SH-SY5Y (cell line): ENCODE measurements around the gene AGER.

Source experiments
- GATA2 ChIP-seq: IDR thresholded peaks from 2 replicates; pipeline ENCODE4 v1.6.1; 2011; ENCODE audit warnings: mild to moderate bottlenecking, low read depth, low read length
- GATA3 ChIP-seq: IDR thresholded peaks from 2 replicates; pipeline ENCODE4 v1.6.1; 2011; ENCODE audit warnings: low read depth, mild to moderate bottlenecking, low read length, moderate library complexity

The AGER gene

GRCh38 chr6:32168807-32169591 is 15.1 kb downstream of the AGER start:
- no peak for TF ChIP-seq GATA2
- TF ChIP-seq GATA3 = no peak

- TF ChIP-seq GATA2 = no peak
- TF ChIP-seq GATA3 = no peak
Observed at GRCh38 chr6:32168350-32168749, 15.7 kb downstream of the AGER start.

GRCh38 chr6:32167761-32168262 is 16.2 kb downstream of the AGER start:
- TF ChIP-seq GATA2 (no peak), GATA3 (no peak)

- TF ChIP-seq GATA3 (no peak), GATA2 (no peak)
Observed at GRCh38 chr6:32167154-32167760, 16.8 kb downstream of the AGER start.

GRCh38 chr6:32166411-32167061 is 17.5 kb downstream of the AGER start:
- TF ChIP-seq GATA3 (no peak), GATA2 (no peak)

GRCh38 chr6:32164295-32164694 is 19.8 kb downstream of the AGER start, which contains the start of gene EGFL8:
TSS of gene EGFL8 (plus strand) at chr6:32164595. CDS start at chr6:32166166, 1,571 bp downstream.
- TF ChIP-seq GATA3 = no peak
- no peak for TF ChIP-seq GATA2

- TF ChIP-seq GATA2 = no peak
- no peak for TF ChIP-seq GATA3
Observed at GRCh38 chr6:32163559-32164258, 20.3 kb downstream of the AGER start.

- no peak for TF ChIP-seq GATA2
- no peak for TF ChIP-seq GATA3
Observed at GRCh38 chr6:32158052-32158451, 26.0 kb downstream of the AGER start.

- TF ChIP-seq GATA2 (no peak), GATA3 (no peak)
Observed at GRCh38 chr6:32156891-32157290, 27.2 kb downstream of the AGER start.

- TF ChIP-seq GATA2 (no peak), GATA3 (no peak)
Observed at GRCh38 chr6:32154514-32155161, 29.4 kb downstream of the AGER start.

- TF ChIP-seq GATA3 = no peak
- no peak for TF ChIP-seq GATA2
Observed at GRCh38 chr6:32153564-32154513, 30.2 kb downstream of the AGER start, which contains the start of gene PPT2. TSS of gene PPT2 (plus strand) at chr6:32154141. CDS start at chr6:32154595, 454 bp downstream.
